GM12878 (cell line): ENCODE data around the gene PPP2R5C. TPM values are rescaled to one million over a fixed set of nuclear protein-coding genes. Genes with fewer than 3 reads are reported as not detected.

Source experiments
- ATAC-seq: fragments of 200-7000 bp; cut with Tn5 transposase; 3 replicates; pipeline ENCODE4 v1.9.1; 2020; ENCODE audit warnings: mild to moderate bottlenecking, moderate library complexity
- BruUV-seq: library from RNA; stranded (reverse); fragments of 400-500 nt; replicated peaks from 2 replicates; lab custom pipeline; 2021; lab: Mats Ljungman, UMichigan
- CTCF ChIA-PET: fragments of 300-600 bp; sonication (Branson Sonifier 250); formaldehyde crosslinking; extraction: SDS; loops from one replicate; lab custom pipeline; 2021; ENCODE audit warnings: inconsistent platforms; lab: Yijun Ruan, JAX
- POLR2A ChIA-PET: fragments of 350-600 bp; formaldehyde crosslinking; extraction: SDS; loops from one replicate; lab custom pipeline; 2021; ENCODE audit warnings: inconsistent platforms; lab: Charles Lee
- RAD21 ChIA-PET: fragments of 300-600 bp; sonication (Branson Sonifier 250); formaldehyde crosslinking; loops from one replicate; lab custom pipeline; 2023; ENCODE audit warnings: antibody characterized with exemption; ENCODE audit not compliant: unreplicated experiment; lab: Charles Lee
- SMC1A ChIA-PET: fragments of 300-600 bp; sonication (Branson Sonifier 250); formaldehyde crosslinking; loops from one replicate; lab custom pipeline; 2023; ENCODE audit not compliant: unreplicated experiment, uncharacterized antibody; lab: Charles Lee
- DNase-seq: peaks from one replicate; pipeline ENCODE4 v3.0.0-alpha.2; 2011; ENCODE audit warnings: low read depth, low spot score
- FAIRE-seq: peaks from 3 replicates; lab custom pipeline; 2011; peaks lifted over from hg19 to GRCh38; lab: Jason Lieb, UNC
- H2AFZ ChIP-seq: 2 replicates; pipeline ENCODE4 v1.6.0; 2011; ENCODE audit warnings: low read depth, low read length, control low read depth; ENCODE audit not compliant: control insufficient read depth
- H3K27ac ChIP-seq: 2 replicates; pipeline ENCODE4 v1.5.1; 2011; ENCODE audit warnings: control low read depth; ENCODE audit not compliant: control insufficient read depth, insufficient read depth
- H3K27me3 ChIP-seq, 2 experiments: replicated peaks in 1 of 2; 2 replicates each; pipeline versions ENCODE4 v1.6.0 to v1.6.1; 2011; ENCODE audit warnings: low read length in 1 of 2; ENCODE audit not compliant: control insufficient read depth in 2 of 2, insufficient read depth in 2 of 2
- H3K36me3 ChIP-seq, 2 experiments: 2 replicates each; pipeline ENCODE4 v1.5.1; 2011; ENCODE audit warnings: low read length in 1 of 2; ENCODE audit not compliant: control insufficient read depth in 2 of 2, insufficient read depth in 2 of 2
- H3K4me1 ChIP-seq: 2 replicates; pipeline ENCODE4 v1.6.1; 2011; ENCODE audit warnings: mild to moderate bottlenecking, low read length, moderate library complexity, mixed read lengths; ENCODE audit not compliant: control insufficient read depth, insufficient read depth
- H3K4me2 ChIP-seq: 2 replicates; pipeline ENCODE4 v1.6.0; 2011; ENCODE audit warnings: control low read depth; ENCODE audit not compliant: control insufficient read depth, insufficient read depth
- H3K4me3 ChIP-seq: fragments of 200-600 bp; sonication (generic); 2 replicates; pipeline ENCODE4 v1.5.1; 2016
- H3K79me2 ChIP-seq: 2 replicates; pipeline ENCODE4 v1.6.0; 2011; ENCODE audit warnings: low read length; ENCODE audit not compliant: control insufficient read depth, insufficient read depth
- H3K9ac ChIP-seq: 2 replicates; pipeline ENCODE4 v1.8.0; 2011; ENCODE audit warnings: low read length, control low read depth, mixed read lengths; ENCODE audit not compliant: control insufficient read depth, insufficient read depth
- H3K9me3 ChIP-seq: replicated peaks from 3 replicates; pipeline ENCODE4 v1.5.1; 2011; ENCODE audit warnings: mild to moderate bottlenecking, low read length; ENCODE audit not compliant: control insufficient read depth, insufficient read depth
- H4K20me1 ChIP-seq: 2 replicates; pipeline ENCODE4 v1.6.0; 2011; ENCODE audit not compliant: control insufficient read depth, insufficient read depth
- ATF3 ChIP-seq: IDR thresholded peaks from 2 replicates; pipeline ENCODE4 v1.6.1; 2011; ENCODE audit warnings: low read depth, mild to moderate bottlenecking, low read length, moderate library complexity, borderline replicate concordance; ENCODE audit errors: extremely low read depth
- BCL3 ChIP-seq: IDR thresholded peaks from 2 replicates; pipeline ENCODE4 v1.6.1; 2011; ENCODE audit warnings: borderline replicate concordance, low read depth, mild to moderate bottlenecking, moderate library complexity, low read length; ENCODE audit not compliant: insufficient read depth, poor library complexity, severe bottlenecking
- BHLHE40 ChIP-seq, 2 experiments: fragments of 450-650 bp in 1 of 2; IDR thresholded peaks; 2 replicates each; pipeline ENCODE4 v1.6.1; 2011 to 2017; ENCODE audit warnings: low read depth in 2 of 2, borderline replicate concordance in 1 of 2, improper control_type of control experiment in 1 of 2, low read length in 1 of 2, mild to moderate bottlenecking in 1 of 2
- CHD1 ChIP-seq: IDR thresholded peaks from 2 replicates; pipeline ENCODE4 v1.6.1; 2012; ENCODE audit warnings: low read depth, low read length, improper control_type of control experiment
- IRF3 ChIP-seq: fragments of 450-650 bp; IDR thresholded peaks from 2 replicates; pipeline ENCODE4 v1.6.1; 2014; ENCODE audit warnings: mild to moderate bottlenecking
- PAX5 ChIP-seq: IDR thresholded peaks from 2 replicates; pipeline ENCODE4 v1.6.1; 2011; ENCODE audit warnings: low read depth, low read length, borderline replicate concordance
- RCOR1 ChIP-seq: conservative IDR thresholded peaks from 2 replicates; pipeline ENCODE4 v1.6.1; 2012; ENCODE audit warnings: low read depth, low read length, improper control_type of control experiment
- RELA ChIP-seq: fragments of 450-650 bp; IDR thresholded peaks from 2 replicates; pipeline ENCODE4 v1.8.0; 2014; ENCODE audit warnings: borderline replicate concordance; ENCODE audit not compliant: partially characterized antibody
- SKIL ChIP-seq: fragments of 450-650 bp; IDR thresholded peaks from 2 replicates; pipeline ENCODE4 v1.6.1; 2017; ENCODE audit warnings: mild to moderate bottlenecking, low read depth, inconsistent platforms; ENCODE audit not compliant: poor library complexity, severe bottlenecking
- SP1 ChIP-seq: IDR thresholded peaks from one replicate; pipeline ENCODE4 v1.6.1; 2011; ENCODE audit warnings: low read depth, low read length
- ZBTB40 ChIP-seq: fragments of 450-650 bp; IDR thresholded peaks from 2 replicates; pipeline ENCODE4 v1.6.1; 2016; ENCODE audit warnings: mild to moderate bottlenecking, moderate library complexity, borderline replicate concordance
- ZSCAN29 ChIP-seq: fragments of 450-650 bp; IDR thresholded peaks from 2 replicates; pipeline ENCODE4 v1.6.1; 2017; ENCODE audit warnings: mild to moderate bottlenecking, moderate library complexity
- WGBS: methylation state at CpG from one replicate; pipeline ENCODE4 v1.1.6; 2016; ENCODE audit warnings: low lambda C conversion rate; ENCODE audit not compliant: insufficient replicate concordance, insufficient coverage; ENCODE audit errors: missing lambda C conversion rate; 5-methylcytosine and 5-hydroxymethylcytosine counted together
- in situ Hi-C: fragments of 300-500 bp; cut with MboI; formaldehyde crosslinking; loops from 9 replicates; pipeline ENCODE4 v1.14.3; 2018; ENCODE audit warnings: mixed read lengths
- intact Hi-C: fragments of 100-400 bp; cut with micrococcal nuclease; formaldehyde crosslinking; loops from one replicate; pipeline ENCODE4 v1.14.2; 2022; ENCODE audit not compliant: unreplicated experiment
- polyA plus RNA-seq, 11 experiments: library from polyadenylated mRNA; depleted of rRNA in 4 of 11; unstranded in 6 of 11; stranded (reverse) in 5 of 11; fragments of >200 nt; fragmentation: Nextera tagmentation in 4 of 11; fragmentation: Illumina TruSeq in 1 of 11; extraction: Ambion mirVana in 4 of 11; extraction: Trizol in 1 of 11; gene quantifications; 1 replicate in 1 of 11; 2 replicates in 10 of 11; pipeline versions ENCODE4 v1.2.1 to v1.2.3, GENCODE V29; 2011 to 2016; ENCODE audit warnings: inconsistent platforms in 2 of 11, missing spikeins in 2 of 11, low read depth in 1 of 11
- total RNA-seq, 4 experiments: library from RNA; depleted of rRNA in 3 of 4; stranded (reverse); fragments of >200 nt in 3 of 4; fragmentation: Illumina TruSeq in 1 of 4; extraction: Trizol in 1 of 4; gene quantifications; 2 replicates each; pipeline versions ENCODE4 v1.2.1 to v1.2.3, GENCODE V29; 2013 to 2021

The PPP2R5C gene
- total and polyA plus RNA-seq, 10 of the 15 experiments (the other 5 are each of a cell fraction or from before 2014, with no cell fraction given): 106 to 199 (median 144) TPM

- TF ChIP-seq BCL3 (no peak), RELA (no peak), SP1 (no peak), IRF3 (no peak), ATF3 (no peak)
These were observed 50.6 kb downstream of the PPP2R5C start (continued) for GRCh38 chr14:101812071-101812470.

- Histone ChIP-seq H3K27ac (peak overlapping the region; percentile 52), H3K9me3 (no peaks in the 10 kb centered on the region), H3K36me3 (peaks cover 0 to 2% of the 10 kb centered on the region in 2 experiments; a peak in 2 of 4 replicates), H3K4me3 (peak overlapping the region; percentile 66; the same call in 1 of the 2 replicates), H3K9ac (peak overlapping the region; percentile 41), H3K27me3 (no peaks in the 10 kb centered on the region), H3K4me1 (peaks cover 25% of the 10 kb centered on the region), H4K20me1 (no peaks in the 10 kb centered on the region), H3K4me2 (peak overlapping the region; percentile 96), H2AFZ (no peak overlapping the region), H3K79me2 (peaks cover 79% of the 10 kb centered on the region)
- DNase-seq (no peak), FAIRE-seq (no peak), ATAC-seq (no peak)
- intact Hi-C loops: no loop called here
- WGBS: 96% methylated on average over 7 of the region's 7 CpGs
- ChIA-PET CTCF (interaction anchor here (0.9 to 3.1 kb wide), 5 partner anchors 8 to 42 kb away, joined by 4 to 26 read pairs (median 10); no protein-coding TSS in a partner anchor), POLR2A (interaction anchor here (0.9 to 10.3 kb wide), 5 partner anchors 9 to 62 kb away, joined by 3 to 176 read pairs (median 4); no protein-coding TSS in a partner anchor), SMC1A (interaction anchor here (0.6 to 3.9 kb wide), 14 partner anchors 9 to 62 kb away, joined by 3 to 48 read pairs (median 3); no protein-coding TSS in a partner anchor), RAD21 (interaction anchor here (1.3 to 8.8 kb wide), 4 partner anchors 12 to 62 kb away, joined by 3 to 111 read pairs (median 6); no protein-coding TSS in a partner anchor)
- BruUV-seq: no TSS peak
- in situ Hi-C loops: no loop called here
- TF ChIP-seq ZBTB40: peak; percentile 91
- no peak for TF ChIP-seq PAX5
- no peak for TF ChIP-seq RCOR1
- TF ChIP-seq CHD1: no peak
- TF ChIP-seq SKIL: no peak
- no peak for TF ChIP-seq BHLHE40 (IDR thresholded peaks at IDR 0.05; ENCODE audit: borderline replicate concordance in 1 of 2, low read depth in 2 of 2, low read length in 1 of 2)
- no peak for TF ChIP-seq ZSCAN29
These were observed 51.8 kb downstream of the PPP2R5C start for GRCh38 chr14:101813171-101813759.
